GM12874 (cell line): ENCODE results near the gene C16orf78.
A peak's percentile ranks its signal among the peaks of the same experiment; 100 is the strongest.

Experiments used
- TF ChIP-seq, protein P1 (sequence below): IDR thresholded peaks from 2 replicates; pipeline ENCODE4 v1.5.1; 2011; ENCODE audit warnings: low read depth, mild to moderate bottlenecking, control low read depth, low read length, moderate library complexity; ENCODE audit not compliant: insufficient read depth

Gene C16orf78

DNA sequence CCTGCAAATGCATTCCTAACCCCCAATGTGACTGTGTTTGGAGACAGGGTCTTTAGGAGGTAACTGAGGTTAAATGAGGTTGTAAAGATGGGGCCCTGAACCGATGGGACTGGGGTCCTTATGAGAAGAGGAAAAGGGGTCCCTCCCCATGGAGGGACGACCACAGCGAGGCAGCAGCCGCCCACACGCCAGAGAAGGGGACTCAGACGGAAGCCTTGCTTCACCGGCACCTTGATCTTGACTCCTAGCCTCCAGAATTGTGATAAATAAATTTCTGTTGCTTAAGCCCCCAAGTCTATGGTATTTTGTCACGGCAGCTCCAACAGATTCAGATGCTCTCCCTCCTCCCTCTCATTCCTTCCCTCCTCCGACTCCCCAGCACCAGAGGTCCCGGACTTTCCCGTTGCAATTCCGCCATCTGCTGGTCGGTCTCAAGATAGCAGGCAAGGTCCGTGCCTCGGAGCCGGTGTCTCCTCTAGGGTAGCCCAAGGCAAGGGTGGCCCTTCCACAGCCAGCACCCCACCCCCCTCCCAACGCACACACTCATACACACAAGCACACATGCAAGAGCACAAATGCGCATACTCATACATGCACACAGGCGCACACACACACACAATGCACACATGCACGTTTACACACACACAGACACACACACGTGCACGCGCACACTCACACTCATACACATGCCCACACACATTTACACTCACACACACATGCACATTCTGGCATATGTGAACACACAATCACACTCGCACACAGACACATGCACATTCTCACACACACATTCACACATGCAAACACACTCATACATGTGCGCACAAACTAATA is 23.1 kb upstream of the C16orf78 start:
- TF ChIP-seq, protein P1, sequence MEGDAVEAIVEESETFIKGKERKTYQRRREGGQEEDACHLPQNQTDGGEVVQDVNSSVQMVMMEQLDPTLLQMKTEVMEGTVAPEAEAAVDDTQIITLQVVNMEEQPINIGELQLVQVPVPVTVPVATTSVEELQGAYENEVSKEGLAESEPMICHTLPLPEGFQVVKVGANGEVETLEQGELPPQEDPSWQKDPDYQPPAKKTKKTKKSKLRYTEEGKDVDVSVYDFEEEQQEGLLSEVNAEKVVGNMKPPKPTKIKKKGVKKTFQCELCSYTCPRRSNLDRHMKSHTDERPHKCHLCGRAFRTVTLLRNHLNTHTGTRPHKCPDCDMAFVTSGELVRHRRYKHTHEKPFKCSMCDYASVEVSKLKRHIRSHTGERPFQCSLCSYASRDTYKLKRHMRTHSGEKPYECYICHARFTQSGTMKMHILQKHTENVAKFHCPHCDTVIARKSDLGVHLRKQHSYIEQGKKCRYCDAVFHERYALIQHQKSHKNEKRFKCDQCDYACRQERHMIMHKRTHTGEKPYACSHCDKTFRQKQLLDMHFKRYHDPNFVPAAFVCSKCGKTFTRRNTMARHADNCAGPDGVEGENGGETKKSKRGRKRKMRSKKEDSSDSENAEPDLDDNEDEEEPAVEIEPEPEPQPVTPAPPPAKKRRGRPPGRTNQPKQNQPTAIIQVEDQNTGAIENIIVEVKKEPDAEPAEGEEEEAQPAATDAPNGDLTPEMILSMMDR: peak; percentile 82

DNA sequence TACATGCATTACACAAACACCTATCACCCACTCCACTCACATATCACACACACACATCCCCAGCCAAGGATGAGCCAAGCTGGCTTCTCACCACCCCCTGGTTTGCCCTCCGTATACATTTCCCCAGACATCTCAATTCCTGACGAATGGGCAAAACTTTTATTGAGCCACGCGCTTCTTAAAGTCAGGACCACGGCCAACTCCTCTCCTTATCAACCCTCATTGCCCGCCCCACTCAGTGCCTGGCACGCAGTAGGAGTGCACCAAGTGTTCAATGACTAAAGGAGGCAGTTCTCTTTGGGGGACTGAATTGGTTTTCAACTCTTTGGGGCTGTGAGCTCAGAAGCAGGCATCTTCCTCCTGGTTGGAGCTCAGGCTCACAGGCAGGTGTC is 22.5 kb upstream of the C16orf78 start:
- TF ChIP-seq, protein P1: no peak

DNA sequence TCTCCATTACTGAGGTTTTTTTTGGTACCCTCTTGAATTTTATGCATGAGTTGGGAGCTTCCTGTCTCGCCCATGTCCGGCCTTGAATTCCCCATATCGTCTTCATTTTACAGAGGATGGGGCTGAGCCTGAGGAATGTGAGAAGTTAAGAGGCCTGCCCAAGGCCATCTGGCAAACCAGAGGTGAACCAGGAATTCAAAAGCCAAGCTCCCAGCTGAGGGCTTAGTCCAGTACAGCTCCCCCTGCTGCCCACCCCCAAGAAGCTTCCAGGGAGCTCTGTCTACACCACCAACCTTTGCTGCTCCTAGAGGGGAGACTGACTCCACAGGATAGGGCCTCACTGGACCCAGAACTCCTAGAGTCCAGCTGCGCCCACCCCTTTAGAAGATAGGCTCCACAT is 20.7 kb upstream of the C16orf78 start:
- TF ChIP-seq, protein P1: peak; percentile 46

DNA sequence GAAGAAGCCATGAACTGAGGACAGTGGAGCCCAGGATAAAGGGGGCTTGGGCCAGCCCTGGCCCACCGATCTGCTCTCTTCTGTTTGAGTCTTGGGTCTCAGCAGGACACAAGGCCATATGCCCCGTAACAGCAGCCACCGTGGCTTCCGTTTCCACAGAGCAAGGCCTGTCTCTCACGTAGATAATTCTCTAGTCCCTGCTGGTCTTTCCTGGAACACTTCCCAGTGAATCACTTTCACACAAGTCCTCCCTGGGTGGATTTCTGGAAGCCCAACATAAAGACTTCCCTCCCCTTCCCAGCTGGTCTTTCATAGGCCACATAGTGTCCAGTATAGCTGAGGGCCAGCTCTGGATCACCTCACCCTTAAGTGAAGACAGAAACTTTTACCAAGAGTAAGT is 19.9 kb upstream of the C16orf78 start:
- TF ChIP-seq, protein P1: no peak

DNA sequence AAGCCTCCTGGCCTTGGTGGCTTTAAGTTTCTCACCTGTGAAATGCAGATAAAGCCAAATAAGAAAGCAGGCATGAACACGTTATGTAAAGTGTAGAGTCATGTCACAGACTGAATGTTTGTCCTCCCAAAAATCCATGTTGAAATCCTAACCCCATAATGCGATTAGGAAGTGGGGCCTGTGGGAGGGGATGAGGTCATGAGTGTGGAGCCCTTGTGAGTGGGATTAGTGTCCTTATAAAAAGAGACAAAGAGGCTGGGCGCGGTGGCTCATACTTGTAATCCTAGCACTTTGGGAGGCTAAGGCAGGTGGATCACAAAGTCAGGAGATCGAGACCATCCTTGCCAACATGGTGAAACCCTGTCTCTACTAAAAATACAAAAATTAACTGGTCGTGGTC is 19.5 kb upstream of the C16orf78 start:
- TF ChIP-seq, protein P1: no peak

DNA sequence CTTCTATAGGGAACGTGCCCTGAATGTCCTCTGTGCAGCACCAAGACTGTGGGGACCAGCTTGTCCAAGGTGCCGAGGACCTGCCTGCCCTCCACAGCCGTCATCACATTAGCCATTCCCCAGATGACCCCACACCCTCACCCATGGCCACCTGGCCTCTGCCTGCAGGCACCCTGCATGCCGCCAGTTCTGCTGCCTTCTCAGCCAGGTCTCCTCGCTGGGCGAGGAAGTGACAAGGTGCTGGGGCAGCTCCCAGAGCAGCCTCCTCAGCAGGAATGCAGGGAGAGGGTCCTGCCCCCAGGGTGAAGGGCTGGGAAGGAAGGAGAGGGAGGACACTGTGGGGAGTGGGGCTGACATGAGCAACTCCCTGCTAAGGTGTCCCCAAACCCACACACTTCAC is 18.6 kb upstream of the C16orf78 start:
- TF ChIP-seq, protein P1: no peak

DNA sequence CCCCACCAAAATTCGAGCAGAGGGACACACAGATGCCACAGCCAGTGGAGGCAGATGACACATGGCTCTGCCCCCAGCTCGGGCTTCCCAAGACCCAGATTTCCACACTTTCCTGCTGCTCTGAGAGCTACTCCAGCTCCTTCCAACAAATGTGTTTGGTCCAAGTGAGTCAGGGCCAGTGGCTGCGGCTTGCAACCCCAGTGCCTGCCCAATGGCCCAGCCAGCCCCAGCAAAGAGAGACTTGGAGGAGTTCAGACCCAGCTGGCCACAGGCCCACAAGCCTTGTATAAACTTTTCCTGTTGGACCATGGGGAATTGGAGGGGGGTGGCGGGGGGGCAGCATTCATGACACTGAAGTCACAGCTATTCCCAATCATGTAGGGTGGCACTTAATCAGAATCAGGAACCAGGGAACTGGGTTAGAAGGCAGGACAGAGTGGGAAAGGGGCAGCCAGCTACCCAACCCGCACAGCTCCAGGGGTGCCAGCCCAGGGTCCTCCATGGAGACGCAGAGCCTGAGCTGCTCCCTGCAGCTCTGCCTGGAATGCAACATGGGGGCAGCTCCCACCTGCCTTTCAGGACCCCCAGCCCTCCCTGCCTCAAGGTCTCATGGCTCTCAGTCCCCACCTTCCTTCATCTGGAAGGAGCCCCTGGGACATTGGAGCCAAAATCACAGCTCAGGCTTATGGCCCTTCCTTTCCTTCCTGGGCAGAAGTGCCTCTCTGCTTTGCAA is 17.5 kb upstream of the C16orf78 start:
- TF ChIP-seq, protein P1: no peak
